ENCODE results near the gene VPS37C.

GRCh38 chr11:61146416-61146815 is 14.8 kb downstream of the VPS37C start:
- TF ChIP-seq CTCF (conservative IDR thresholded peaks at IDR 0.05), result no peak
- TF ChIP-seq ZFX (IDR thresholded peaks at IDR 0.05), result no peak
